HG03095 (cell line): ENCODE data around the gene COL6A2.
"Not testable (repeated sequence)": the region's sequence is repeated elsewhere in the genome, so short reads cannot be mapped to it uniquely, and the experiment has no call there.

Source experiments
- ATAC-seq: cut with Tn5 transposase; IDR thresholded peaks from one replicate; pipeline ENCODE4 v1.9.1; 2021; ENCODE audit warnings: moderate library complexity; ENCODE audit not compliant: unreplicated experiment

The COL6A2 gene

DNA sequence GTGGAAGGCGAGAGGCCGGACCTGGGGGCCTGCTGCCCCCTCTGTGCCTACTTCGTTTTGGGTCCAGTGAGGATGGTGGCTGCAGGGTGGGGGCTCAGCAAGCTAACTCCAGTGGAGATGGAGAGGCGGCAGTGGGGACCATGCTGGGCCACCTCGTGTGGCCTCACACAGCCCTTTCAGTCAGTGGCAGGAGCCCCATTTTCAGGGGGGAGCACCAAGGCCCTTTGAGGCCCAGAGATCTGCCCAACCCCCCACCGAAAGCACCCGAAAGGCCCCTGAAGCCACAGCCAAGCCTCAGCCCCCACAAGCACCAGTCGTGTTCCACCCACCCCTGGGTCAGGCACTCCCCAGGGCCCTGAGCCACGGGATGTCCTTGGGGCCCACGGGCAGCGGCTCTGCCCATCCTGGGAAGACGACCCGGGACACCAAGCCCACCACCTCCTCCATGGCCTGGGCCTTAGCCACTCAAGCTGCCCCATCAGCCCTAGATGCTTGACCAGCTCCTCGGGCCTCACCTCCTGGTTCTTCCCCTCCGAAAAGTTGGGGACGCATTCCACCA is 57.1 kb downstream of the COL6A2 start:
- ATAC-seq: no peak

DNA sequence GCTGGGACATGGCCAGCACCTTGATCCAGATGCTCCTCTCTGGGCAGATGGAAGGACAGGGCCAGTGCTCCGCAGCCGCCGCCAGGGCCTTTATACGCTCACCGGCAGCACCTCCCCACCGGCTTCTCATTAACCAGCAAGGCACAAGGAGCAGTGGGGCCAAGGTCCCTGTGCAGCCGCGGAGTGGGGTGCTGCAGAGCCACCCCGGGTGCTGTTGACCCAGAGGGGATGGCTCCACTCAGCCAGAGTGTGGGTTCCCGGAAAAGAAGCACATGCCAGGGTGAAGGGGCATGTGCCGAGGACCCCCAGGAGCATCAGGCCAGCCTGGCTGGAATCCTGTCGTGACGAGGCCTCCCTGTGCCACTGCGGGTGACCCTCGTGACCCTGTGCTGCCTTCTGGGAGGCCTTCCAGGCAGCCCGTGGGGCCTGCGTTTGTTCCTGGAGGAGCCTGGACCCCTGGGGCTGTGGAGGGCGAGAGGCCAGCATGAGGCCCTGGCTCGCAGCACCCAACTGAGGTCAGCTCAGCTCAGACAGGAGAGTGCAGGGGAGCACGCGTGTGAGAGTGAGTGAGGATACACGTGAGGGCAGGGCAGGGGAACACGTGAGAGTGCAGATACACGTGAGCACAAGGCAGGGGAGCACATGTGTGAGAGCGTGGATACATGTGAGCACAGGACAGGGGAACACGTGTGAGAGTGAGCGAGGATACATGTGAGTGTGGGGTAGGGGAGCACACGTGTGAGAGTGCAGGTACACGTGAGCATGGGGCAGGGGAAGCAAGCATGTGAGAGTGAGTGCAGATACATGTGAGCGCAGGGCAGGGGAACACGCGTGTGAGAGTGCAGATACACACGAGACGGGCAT is 57.8 kb downstream of the COL6A2 start, which contains the start of gene FTCD:
TSS of gene FTCD (minus strand) at position 66 of the 864 bp plus-strand sequence. CDS start at position 10, 56 bp downstream.
- no peak for ATAC-seq

GRCh38 chr21:46156378-46156645 is 58.4 kb downstream of the COL6A2 start:
- no peak for ATAC-seq

- no peak for ATAC-seq
Measured at GRCh38 chr21:46156678-46157077, 58.8 kb downstream of the COL6A2 start.

DNA sequence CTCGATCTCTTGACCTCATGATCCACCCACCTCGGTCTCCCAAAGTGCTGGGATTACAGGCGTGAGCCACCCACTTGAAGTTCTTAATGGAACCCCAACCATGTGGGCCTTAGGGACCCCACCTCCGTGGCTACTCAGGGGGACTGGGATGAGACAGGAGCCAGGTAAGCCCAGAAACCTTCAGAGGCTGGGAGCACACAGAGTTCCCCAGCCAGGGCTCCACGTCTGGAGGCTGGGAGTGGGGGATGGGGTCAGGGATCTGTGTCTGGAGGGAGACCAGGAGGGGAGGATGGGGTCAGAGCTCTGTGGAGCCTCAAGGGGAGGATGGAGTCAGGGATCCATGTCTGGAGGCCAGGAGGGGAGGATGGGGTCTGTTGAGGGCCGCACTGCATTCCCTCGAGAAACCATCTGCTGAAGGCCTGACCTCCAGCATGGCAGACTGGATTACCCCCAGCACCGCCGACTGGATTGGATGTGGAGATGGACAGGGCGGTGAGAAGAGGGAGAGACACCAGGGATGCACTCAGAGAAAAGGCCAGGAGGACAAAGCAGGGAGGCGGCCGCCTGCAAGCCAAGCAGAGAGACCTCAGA is 59.6 kb downstream of the COL6A2 start:
- ATAC-seq: no peak

DNA sequence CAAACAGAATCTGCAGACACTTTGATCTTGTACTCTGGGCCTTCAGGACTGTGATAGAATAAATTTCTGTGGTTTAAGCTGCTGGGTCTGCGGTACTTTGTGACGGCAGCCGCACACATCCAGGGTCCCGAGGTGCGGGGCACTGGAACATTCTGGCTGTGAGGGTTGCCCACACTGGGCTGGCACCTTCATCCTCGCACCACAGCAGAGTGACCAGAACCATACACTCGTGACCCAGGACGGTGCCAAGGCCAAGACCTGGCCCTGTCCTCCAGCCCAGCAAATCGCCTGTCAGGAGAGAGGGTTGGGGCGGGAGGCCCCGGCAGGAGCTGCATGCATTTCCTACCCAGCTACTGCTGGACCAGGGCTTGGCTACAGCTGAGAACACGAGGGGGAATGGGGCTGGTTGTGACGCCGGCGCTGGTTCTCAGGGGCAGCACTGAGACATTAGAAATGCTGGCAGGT is 60.1 kb downstream of the COL6A2 start:
- no peak for ATAC-seq

DNA sequence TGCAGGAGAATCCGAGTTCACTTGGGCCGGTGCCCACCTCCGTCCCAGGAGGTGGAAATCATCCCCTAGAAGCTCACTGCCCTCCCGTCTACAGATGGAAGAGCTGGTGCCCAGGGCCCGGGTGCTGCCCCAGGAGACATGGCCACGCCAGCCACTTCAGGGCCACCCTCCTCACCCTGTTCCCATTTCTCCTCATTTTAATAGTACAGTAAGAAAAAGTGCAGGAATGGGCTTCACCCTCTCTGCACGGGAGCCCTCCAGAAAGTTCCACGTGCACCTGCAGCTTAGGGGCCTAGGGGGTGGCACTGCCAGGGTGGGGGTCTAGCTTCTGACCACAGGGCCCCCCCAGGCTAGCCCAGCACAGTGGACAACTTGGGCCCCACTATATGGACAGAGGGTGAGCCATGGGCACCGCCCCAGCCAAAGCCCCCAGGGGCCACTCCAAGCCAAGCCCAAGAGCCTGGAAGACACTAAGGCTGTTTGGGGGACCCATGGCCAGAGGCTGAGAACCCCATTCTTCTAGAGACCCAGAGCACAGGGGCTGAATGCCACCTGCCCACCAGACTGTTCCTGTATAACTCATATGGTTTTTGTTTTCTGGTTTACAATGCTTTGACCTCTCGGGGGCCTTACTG is 60.9 kb downstream of the COL6A2 start:
- ATAC-seq: no peak

DNA sequence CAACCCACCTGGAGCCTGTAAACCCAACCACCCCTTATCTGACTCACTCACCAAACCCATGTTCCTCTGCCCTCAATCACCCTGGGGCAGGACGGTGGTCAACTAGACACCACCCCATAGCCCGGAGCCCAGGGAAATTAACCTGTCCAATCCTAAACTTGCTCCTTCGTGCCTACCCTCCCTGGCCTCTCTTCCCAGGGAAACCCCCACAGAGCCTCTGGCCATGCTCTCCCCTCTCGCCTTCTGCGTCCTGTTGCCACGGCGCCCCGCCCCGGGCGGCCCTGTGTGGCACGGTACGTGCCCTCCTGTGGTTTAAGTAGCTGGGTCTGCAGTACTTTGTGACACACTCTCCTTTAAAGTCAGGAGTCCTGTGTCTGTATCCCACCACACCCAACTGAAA is 61.5 kb downstream of the COL6A2 start:
- no peak for ATAC-seq

GRCh38 chr21:46159841-46160656 is 62.1 kb downstream of the COL6A2 start:
- ATAC-seq: no peak

DNA sequence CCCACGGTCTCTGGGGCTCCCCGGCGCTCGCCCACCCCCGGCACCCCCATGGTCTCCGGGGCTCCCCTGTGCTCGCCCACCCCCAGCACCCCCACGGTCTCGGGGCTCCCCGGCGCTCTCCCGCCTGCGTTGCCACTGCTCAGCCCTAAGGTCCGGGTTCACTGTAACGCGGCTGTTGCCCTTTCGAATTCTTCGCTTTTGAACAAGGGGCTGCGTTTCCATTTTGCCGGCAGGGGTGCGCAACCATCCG is 62.7 kb downstream of the COL6A2 start:
- ATAC-seq: no peak

DNA sequence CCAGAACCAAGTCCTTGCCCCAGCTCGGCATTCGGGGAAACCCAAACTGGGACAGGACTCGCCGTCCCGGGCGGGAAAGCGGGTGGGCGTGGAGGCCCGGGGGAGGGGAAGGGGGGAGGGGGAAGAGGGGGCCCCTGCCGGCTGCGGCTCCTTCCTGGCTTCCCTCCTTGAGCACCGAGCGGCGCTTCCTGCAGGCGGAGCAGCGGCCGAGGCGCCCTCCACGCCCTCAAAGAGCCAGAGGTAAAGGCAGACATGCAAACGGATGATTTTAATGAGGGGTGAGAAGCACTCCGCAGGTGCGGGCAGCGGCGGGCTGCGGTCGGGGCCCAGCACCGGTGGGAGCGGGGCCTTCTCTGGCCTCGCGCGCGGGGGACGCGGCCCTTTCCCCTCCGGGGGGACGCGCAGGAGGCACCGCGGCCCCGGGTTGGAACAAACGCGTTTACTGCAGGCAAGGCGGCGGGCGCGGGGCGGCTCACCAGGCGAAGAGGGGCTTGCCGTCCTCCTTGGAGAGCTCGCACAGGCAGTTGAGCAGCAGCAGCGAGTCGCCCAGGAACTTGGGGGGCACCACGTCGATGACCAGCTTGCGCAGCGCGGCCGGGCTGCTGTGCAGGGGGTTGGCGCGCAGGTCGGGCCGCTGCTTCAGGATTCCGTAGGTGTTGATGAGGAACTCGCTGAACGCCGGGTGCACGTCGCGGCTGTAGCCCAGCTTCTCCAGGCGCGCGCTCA is 63.2 kb downstream of the COL6A2 start:
- no peak for ATAC-seq

GRCh38 chr21:46161633-46162592 is 64.0 kb downstream of the COL6A2 start:
- ATAC-seq: no peak

GRCh38 chr21:46163380-46163779 is 65.5 kb downstream of the COL6A2 start:
- ATAC-seq: no peak

- no peak for ATAC-seq
Measured at GRCh38 chr21:46165098-46165497, 67.2 kb downstream of the COL6A2 start.

DNA sequence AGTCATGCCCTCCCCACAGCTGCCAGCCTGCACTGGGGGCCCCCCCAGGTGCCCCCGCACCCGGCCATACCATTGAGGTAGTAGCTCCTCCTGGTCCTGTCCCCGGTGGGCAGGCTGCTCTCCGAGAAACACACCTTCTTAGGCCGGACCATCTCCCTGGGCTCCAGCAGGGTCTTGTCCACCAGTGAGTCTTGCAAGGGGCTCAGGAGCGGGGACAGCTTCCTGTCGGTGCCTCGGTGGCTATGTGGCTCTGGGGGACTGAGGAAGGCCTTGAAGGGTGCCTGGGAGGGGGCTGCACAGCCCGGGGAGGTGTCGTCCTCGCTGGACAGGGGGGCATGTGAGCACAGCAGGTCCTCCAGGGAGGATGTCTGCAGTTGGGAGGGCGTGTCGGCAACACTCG is 70.3 kb downstream of the COL6A2 start:
- no peak for ATAC-seq

- ATAC-seq: no peak
Measured at GRCh38 chr21:46168659-46169386, 70.9 kb downstream of the COL6A2 start.

GRCh38 chr21:46170436-46171193 is 72.7 kb downstream of the COL6A2 start:
- ATAC-seq: not testable (repeated sequence)

DNA sequence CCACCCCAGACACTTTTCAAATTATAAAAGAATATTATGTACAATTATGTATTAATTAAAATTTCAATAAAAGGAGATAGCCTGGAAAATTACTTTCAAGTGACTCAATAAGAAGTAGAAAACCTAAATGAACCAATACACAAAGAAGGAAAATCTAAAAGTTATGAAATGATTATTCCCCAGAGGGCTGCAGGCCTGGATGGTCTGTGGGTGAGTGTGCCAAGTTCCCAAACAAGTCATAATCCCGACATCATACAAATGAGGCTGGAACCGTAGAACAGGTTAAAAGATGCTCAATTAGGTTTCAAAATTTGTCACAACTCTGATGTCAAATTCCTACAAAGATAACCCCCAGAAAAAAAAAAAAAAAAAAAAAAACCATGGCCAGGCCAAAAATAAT is 73.7 kb downstream of the COL6A2 start:
- no peak for ATAC-seq
